ENCODE data around the gene IBTK. TPM values are rescaled to one million over a fixed set of nuclear protein-coding genes. Genes with fewer than 3 reads are reported as not detected.
A peak's percentile ranks its signal among the peaks of the same experiment; 100 is the strongest.
"Not testable (repeated sequence)": the region's sequence is repeated elsewhere in the genome, so short reads cannot be mapped to it uniquely, and the experiment has no call there.

IBTK gene
- total RNA-seq, 1 experiment from 2014 or later, result 35.8 TPM

DNA sequence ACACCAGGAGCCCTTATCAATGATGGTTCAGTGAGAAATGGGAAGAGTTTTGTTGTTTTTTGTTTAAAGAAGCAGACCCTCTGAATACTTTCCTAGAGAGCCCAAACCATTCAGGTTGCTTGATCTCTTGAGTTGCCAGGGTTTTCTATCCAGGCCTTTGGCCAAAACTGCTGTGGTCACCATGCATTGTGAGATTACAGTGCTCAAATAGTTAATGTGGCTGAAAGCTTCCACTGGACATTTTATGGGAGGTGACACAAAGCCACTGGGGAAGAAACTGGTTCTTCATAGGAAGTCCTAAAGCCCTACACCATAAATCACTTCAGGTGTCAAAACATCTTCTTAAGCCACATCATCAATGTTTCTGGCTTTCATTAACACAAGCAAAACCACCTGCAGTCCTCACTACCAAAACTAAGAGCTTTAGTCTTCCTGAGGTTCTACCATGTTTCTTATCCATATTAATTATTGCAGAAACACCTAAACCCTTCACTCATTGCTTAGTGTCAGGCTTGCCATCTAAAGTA, 101.6 kb downstream of the IBTK start:
- DNase-seq (ENCODE audit: low read depth, low spot score), result no peak
- in situ Hi-C loops (cut with HindIII; ENCODE audit: low pct_unique_long_range_greater_than_20kb, low sequenced_read_pairs), result no loop called here

DNA sequence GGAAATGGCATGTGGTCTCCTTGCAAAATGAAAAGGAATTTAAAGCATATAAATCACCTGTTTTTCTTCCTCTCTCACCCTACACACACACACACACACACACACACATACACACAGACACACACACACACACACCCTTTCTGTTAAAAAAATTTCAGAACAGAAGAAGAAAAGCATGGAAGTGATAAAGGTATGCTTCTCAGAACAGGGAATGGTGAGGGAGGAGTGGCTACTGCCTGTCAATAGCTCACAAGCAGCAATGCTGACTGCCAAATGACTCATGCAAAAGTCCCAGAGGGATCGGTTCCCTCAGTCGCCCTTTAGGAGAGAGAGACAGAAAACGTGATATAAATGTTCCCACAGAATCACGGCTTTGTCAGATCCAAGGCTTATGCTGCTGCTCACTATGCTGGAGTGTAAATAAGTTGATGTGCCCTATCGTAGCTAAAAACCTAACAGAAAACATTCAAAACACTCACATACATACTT, 102.6 kb downstream of the IBTK start:
- DNase-seq (ENCODE audit: low read depth, low spot score), result peak; percentile 71
- in situ Hi-C loops (cut with HindIII; ENCODE audit: low pct_unique_long_range_greater_than_20kb, low sequenced_read_pairs), result no loop called here

DNA sequence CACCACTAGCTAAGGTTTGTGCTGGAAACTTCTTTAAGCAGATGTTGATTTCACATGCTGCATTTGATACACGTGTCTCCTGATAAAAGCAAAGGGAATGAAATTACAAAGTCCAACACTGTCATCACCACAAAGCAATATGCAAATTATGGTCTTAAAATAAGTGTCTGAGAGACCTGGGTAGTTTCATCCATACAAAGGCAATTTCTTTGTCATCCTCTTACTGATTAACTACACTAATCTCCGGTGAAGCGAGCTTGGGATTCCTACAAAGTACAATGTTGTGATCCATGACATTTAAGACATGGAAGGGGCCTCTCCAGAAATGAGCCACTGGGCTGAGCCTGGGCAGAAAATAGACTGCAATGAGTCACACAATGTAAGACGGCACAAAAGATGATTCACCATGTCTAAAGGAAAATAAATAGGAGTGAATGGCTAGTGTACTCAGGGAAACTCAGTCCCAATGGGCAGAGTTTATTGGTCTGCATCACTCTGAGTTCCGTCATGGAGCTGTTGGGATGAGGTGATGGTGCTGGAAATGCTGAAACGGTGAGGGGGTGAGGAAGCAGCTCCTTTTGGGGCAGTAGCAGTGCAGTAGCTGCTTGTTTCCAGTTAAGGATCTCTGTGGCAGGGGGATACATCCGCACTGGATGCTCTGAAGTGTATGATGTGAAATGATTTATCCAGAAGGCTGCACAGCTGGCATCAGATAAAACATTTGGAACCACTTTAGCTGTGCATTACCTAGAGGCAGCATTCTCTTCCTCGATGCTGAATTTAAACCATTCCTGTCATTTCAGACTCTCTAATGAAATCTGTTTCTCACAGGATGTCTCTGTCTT, 103.3 kb downstream of the IBTK start:
- peak; percentile 62 for DNase-seq (ENCODE audit: low read depth, low spot score)
- in situ Hi-C loops (cut with HindIII; ENCODE audit: low pct_unique_long_range_greater_than_20kb, low sequenced_read_pairs), result no loop called here

DNA sequence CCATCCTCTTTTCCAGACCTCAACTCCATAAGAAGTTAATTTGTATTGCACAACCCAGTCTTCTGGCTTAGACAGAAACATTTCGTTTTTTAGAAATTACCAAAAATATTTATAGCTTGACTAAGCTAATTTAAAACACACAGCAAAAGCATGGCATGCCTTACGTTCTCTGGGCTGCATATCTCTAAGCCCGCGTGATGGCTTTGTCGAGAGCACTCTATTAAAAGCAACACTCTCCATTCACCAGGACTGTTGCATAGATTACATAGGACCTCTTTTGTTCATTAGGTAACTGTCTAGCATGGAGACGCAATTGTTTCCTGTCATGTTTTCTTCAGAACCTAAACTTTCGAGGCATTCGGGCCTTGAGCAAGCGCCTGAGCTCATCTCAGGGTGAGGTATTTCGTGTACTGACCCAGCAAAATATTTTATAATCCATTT, 104.5 kb downstream of the IBTK start:
- no peak for DNase-seq (ENCODE audit: low read depth, low spot score)
- in situ Hi-C loops (cut with HindIII; ENCODE audit: low pct_unique_long_range_greater_than_20kb, low sequenced_read_pairs), result no loop called here

DNA sequence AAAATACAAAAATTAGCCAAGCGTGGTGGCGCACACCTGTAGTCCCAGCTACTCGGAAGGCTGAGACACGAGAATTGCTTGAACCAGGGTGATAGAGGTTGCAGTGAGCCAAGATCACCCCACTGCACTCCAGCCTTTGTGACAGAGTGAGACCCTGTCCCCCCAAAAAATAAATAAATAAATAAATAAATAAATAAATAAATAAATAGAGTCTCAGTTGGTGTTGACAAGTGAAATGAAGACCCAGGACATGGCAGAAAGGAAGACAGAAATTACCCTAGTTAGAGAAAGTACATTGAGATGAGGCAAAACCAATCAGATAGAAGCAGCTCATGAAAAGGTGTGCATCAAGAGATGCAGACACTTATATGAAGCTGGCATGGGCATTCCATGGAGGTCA, 105.0 kb downstream of the IBTK start:
- no peak for DNase-seq (ENCODE audit: low read depth, low spot score)
- in situ Hi-C loops (cut with HindIII; ENCODE audit: low pct_unique_long_range_greater_than_20kb, low sequenced_read_pairs), result no loop called here

DNA sequence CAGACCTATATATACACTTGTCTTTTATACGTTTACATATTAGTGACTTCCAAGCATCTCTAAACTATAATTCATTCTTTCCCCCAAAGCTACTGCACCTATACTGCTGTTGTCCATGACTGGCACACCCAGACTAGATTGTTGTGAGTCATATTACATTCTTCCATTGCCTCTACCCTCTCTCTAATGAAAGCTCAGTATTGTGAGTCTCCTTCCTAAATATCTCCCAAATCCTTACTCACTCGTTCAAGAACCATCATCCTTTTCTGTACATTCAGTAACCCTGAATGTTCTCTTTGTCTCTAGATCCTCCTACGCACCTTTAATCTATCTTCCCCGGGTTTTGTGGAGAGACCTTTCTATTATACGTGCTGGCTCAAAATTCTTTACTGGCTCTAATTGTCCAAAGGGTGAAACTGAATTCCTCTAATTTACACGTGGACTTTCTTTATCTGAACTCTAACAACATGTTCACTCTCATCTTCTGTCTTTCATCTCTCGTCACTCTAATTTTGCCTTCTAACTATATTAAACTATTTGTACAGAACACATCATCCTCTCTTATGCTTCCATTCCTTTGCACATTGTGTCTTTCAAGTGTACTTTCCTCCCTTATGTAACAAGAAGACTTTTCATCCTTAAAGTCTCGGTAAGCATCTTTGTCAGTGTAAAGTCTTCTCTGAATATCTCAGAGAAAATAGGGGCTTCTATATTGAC, 109.3 kb downstream of the IBTK start:
- in situ Hi-C loops (cut with HindIII; ENCODE audit: low pct_unique_long_range_greater_than_20kb, low sequenced_read_pairs), result no loop called here
- peak; percentile 78 for DNase-seq (ENCODE audit: low read depth, low spot score)

DNA sequence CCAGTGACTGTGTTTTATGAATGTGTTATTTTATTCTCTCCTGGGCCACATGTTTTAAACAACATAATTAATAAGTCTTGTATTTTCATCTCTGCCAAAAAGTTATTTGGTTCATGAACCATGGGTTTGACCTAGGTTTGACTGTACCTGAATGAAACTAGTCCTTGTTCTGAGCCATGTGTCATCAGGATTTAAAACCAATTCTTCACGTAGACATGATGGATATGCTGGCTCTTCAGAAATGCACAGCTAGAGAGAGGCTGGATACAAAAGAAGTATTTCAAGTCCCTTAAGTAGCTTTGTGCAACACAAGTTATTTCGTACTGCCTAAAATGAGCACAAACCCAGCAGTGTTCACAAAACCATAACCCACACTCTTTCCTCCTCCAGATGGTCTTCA, 116.1 kb downstream of the IBTK start:
- in situ Hi-C loops (cut with HindIII; ENCODE audit: low pct_unique_long_range_greater_than_20kb, low sequenced_read_pairs), result no loop called here
- DNase-seq (ENCODE audit: low read depth, low spot score), result no peak

DNA sequence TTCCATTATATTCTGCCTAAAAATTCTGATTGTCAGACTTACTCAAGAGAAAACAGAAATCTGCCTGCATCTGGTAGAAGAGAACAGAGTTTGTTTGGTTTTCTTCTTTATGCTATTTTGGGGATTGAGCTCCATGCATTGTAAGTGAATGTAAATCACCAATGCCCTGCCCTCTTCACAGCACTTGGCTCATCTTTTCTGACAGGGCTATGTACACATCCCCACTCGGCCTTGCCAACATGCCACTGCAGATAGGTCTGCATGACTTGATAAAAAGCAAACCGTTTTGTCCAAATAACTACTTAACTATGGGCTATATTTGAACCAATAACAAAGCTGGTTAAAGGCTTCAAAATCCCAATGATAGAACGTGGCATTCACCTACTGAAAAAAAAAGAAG, 117.7 kb downstream of the IBTK start:
- no peak for DNase-seq (ENCODE audit: low read depth, low spot score)
- in situ Hi-C loops (cut with HindIII; ENCODE audit: low pct_unique_long_range_greater_than_20kb, low sequenced_read_pairs), result no loop called here

DNA sequence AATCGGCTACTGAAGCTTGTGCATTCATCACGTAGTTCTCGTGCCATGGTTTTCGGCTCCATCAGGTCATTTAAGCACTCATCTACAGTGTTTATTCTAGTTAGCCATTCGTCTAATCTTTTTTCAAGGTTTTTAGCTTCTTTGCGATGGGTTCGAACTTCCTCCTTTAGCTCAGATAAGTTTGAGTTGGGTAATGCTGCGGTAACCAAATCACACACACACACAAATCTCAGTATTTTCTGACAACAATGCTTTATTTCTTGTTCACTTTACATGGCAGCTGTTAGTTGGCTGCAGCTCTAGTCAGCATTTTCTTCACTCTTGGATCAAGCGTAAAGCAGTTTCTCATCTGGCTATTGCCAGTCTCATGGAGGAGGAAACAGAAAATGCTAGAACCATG, 118.6 kb downstream of the IBTK start:
- in situ Hi-C loops (cut with HindIII; ENCODE audit: low pct_unique_long_range_greater_than_20kb, low sequenced_read_pairs); DNase-seq (ENCODE audit: low read depth, low spot score): not testable (repeated sequence)

DNA sequence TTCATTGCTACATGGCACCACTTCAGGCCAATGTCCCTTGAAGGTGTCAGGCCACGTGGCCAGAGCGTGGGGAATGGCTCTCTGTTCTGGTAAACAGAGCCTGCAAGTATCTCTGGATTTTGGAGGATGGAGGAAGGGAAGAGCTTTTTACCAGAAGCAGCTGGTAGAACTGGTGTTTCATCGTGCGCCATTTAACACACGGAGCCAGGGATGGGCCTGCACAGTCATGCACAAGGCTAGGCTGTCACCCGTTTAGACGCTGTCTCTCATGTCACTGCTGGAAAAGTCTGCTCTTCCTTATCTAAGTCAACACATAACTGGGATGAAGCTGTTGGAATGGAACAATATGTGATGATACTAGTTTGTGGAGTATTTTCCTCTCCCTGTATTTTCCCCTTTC, 123.9 kb downstream of the IBTK start:
- in situ Hi-C loops (cut with HindIII; ENCODE audit: low pct_unique_long_range_greater_than_20kb, low sequenced_read_pairs), result no loop called here
- DNase-seq (ENCODE audit: low read depth, low spot score), result no peak

Small RNA genes lying within 50 kb of the gene (small RNA-seq; reads per million reads assigned to genes)
- gene RNU6-130P, result 0 reads per million in 2 experiments

Other genes with a start within 250 kb of the IBTK start
- gene TPBG, start 116.1 kb upstream of the IBTK start, total RNA-seq (2014; rRNA removed; shearing (Covaris generic)), result 5.8 and 7.8 TPM in 2 replicates